NCI-H460 (cell line): Measurements from ENCODE around the gene SSR3. TPM values are rescaled to one million over a fixed set of nuclear protein-coding genes. Genes with fewer than 3 reads are reported as not detected.
"Not testable (repeated sequence)": the region's sequence is repeated elsewhere in the genome, so short reads cannot be mapped to it uniquely, and the experiment has no call there.

ENCODE experiments used
- DNase-seq: peaks from one replicate; pipeline ENCODE4 v3.0.0-alpha.2; 2016; ENCODE audit warnings: low read depth; ENCODE audit errors: extremely low read depth
- total RNA-seq: library from RNA; depleted of rRNA; stranded (reverse); fragments of >200 nt; shearing (Covaris generic); gene quantifications from 2 replicates; pipeline ENCODE4 v1.2.3, GENCODE V29; 2014

Gene SSR3
- total RNA-seq, 1 experiment from 2014 or later, result 276 TPM

DNA sequence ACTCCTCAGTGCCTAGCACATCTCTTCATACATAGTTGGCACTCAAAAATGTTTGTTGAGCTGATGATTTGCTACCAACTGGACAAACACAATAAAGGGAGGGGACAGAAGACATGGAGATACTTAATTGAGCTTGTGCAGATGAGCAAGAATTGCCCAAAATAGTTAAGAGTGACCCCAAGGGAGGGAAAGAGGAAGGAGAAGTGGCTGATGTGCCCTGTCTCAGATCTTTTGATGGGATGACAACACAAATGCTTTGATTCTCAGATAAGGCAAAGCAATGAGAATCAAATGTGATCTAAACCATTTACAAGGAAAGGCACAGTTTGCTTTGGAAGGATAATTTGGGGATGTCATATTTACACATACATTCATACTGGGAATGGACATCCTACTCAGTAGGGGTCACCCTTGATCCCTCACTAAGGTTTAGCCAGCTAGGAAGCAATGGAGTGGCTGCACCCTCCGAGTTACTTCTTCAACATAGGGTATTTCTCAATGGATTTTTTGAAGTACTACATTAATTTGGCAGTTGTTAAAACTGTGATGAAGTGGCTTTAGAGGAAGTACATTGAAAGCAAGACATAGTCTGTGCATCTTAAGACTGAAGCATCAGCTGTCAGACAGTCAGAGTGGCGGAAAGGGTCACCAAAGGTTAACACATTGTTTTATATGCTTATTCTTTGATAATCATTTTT, 21.9 kb upstream of the SSR3 start:
- no peak for DNase-seq

DNA sequence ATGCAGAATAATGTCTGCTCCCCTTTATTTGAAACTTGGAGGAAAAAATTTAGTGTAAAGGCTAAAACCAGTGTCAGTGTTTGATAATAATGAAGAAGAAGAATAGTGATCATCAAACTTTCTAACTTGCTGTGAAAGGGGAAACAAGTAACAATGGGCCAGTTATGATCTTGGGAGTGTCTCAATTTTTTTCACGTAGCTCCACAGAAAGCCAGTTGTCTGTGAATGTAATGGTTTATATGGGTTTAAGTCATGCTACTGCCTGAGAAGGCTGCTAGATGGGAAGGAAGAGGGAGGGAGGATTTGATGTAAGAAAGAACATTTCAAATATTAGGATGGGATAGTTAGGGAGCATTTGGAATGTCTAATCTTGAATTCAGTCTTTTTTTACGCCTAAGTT, 21.1 kb upstream of the SSR3 start:
- no peak for DNase-seq

DNA sequence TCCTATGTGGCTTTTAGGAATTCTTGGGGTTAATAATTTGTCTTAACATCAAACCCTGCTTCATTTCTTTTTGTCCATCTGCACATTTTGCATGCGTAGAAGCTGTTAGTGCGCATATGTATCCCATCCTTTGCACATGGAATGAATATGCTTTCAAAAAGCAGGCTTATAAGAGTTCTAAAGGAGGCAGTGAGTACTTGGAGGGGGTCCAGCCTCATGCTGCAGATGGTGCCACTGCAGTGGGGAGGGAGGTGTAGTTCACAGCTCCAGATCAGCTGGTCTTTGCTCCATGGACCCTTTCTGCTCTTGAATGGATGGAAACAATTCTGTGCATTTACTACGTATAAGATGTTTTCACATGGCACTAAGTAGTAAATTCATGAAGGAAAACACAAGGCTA, 20.7 kb upstream of the SSR3 start:
- DNase-seq, result no peak

DNA sequence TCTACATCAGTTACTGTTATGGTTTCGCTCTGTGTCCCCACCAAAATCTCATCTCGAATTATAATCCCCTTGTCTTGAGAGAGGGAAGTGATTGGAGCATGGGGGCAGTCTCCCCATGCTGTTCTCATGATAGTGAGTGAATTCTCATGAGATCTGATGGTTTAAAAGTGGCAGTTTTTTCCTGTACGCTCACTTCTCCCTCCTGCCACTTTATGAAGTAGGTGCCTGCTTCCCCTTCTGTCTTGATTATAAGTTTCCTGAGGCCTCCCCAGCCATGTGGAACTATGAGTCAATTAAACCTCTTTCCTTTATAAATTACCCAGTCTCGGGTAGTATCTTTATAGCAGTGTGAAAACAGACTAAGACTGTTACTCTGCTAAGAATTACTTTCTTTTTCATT, 15.0 kb upstream of the SSR3 start:
- DNase-seq, result not testable (repeated sequence)

DNA sequence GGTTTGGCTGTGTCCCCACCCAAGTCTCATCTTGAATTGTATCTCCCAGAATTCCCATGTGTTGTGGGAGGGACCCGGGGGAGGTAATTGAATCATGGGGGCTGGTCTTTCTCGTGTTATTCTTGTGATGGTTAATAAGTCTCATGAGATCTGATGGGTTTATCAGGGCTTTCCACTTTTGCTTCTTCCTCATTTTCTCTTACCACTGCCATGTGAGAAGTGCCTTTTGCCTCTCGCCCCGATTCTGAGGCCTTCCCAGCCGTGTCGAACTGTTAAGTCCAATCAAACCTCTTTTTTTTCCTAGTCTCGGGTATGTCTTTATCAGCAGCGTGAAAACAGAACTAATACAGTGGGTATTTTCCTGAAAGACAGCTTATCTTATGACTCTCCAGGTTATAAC, 14.1 kb upstream of the SSR3 start:
- DNase-seq, result not testable (repeated sequence)

DNA sequence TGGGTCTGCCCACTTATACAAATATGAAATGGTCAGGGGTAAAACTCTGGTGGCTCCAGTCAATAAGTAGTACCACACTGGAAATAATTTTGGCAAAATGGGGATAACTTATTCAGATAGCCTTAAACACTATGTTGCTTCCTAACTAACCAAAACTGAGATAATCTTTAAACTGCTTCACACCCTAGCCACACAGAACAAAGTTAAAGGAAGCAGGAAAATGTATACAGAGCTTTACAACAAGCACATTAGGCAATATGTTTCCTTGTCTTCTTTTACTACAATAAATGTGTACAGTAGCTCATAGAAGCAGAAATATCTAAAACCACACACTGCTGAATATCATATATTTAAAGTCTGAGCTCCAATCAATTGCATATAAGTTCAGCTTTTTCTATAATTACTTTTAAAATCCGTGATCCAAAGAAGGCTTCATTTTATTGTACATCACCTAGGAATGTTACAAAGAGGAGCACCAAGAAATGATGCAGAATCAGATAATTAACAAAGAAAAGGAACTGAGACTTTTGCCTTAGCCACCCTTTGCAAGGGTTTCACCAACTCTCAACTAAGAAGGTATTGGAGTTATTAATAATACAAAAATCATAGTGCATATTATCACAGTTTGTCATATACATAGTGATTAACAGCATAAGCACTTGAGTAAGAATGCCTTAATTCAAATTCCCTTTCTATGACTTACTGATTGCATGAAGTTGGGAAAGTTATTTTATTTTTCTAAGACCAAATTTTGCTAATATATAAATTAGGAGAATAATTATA, 9.2 kb upstream of the SSR3 start:
- DNase-seq, result no peak

DNA sequence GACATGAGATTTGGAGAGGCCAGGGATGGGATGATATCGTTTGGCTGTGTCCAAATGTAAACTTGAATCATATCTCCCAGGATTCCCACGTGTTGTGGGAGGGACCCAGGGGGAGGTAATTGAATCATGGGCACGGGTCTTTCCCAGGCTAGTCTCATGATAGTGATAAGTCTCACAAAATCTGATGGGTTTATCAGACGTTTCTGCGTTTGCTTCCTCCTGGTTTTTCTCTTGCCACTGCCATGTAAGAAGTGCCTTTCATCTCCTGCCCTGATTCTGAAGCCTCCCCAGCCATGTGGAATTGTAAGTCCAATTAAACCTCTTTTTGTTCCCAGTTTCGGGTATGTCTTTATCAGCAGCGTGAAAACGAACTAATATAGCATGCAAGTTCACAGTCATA, 7.6 kb upstream of the SSR3 start:
- DNase-seq, result not testable (repeated sequence)

DNA sequence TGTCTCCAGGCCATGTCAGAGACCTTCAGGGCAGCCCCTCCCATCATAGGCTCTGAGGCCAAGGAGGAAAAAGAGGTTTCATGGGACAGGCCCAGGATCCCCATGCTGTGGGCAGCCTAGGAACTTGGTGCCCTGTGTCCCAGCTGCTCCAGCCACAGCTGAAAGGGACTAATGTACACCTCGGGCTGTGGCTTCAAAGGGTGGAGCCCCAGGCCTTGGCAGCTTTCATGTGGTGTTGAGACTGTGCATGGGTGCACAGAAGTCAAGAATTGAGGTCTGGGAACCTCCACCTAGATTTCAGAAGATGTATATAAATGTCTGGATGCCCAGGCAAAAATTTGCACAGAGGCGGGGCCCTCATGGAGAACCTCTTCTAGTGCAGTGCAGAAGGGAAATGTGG, 6.6 kb upstream of the SSR3 start:
- no peak for DNase-seq

DNA sequence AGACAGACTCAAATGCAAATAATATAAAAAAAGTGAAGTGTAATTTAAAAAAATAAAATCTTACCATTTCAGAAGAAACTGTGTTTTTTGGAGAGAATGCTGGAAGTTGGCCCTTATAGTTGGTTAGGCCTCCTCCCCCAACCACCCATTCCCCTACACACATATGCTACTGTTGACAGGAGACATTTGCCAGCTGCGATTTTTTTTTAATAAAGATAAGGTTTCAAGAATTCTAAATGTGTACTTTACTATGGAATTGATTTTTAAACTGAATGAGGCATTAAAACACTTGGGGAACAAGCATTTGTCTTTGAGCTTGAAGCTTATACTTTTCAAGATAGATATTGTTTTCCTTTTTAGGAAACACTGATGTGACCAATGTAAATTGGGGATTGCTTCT, 4.4 kb upstream of the SSR3 start:
- no peak for DNase-seq

DNA sequence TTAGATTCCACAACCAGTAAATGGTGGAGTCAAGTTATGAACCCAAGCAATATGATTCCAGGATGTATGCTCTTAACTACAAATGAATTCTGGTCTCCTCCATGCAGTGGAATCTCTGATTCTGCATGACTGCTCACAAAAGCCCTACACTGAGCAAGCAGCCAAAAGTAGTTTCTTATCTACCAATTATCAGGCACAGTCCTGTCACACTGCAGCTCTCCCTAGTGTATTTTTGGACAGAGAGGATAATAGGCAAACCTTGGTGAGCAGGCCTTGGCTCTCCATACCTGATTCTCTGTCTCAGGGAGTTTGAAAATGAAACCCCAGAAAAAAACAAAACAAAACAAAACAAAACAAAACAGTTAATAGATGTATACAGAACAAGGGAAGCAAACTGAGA, 3.5 kb upstream of the SSR3 start:
- DNase-seq, result no peak

DNA sequence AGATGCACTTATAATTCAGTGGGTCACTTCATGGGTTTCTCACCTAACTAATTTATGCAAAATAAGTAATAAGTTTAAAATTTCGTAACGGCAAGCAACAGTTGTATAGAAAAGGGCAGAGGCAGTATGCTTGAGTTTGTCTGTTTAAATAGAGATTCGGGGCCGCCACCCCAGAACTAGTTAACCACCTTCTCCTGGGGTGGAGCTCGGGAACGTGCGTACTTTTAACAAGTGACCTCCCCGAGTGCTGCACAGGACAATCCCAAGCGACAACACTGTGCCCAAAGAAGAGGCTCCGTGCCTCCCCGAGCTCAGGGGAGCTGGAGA, 439 bp downstream of the SSR3 start:
- DNase-seq, result no peak

DNA sequence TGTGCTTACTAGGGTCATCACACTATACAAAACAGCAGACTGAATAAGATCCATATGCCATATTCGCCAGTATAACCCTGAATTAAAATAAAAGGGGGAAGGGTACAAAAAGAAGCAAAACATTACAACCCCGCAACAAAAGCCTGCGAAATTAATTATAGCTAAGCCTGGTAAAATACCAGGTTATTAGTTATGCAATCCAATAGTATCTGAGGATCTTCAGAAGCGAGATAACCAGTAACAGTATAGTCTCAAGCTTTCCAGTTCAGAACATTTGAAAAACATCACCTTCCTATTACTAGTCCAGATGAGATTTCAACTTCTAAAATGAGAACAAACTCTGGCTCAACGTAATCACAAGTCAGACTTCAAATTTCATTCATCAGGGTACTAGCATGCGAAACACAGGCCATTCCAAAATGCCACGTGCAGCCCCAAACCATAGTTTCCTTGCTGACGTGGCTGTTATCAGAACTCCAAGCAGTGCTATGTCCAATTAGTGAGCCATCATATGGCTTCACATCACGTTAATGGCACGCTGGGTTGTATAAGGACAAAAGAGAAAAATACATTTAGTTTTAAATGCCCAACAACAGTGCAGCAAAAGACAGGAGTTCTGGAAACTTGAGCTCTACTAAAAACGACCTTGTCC, 1.1 kb downstream of the SSR3 start:
- no peak for DNase-seq

DNA sequence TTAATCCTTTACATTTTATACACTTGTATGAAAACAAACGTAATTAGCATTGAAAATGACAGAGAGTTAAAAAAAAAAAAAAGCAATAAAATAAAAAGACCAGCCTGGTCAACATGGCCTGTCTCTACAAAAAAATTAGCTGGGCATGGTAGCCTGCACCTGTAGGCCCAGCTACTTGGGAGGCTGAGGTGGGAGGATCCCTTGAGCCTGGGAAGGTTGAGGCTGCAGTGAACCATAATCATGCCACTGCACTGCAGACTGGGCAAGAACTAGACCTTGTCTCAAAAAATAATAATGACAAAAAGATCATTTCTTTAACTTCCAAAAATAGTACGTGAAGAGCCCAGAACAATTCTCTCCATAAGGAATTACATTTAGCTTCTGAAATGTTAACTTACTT, 1.9 kb downstream of the SSR3 start:
- no peak for DNase-seq

DNA sequence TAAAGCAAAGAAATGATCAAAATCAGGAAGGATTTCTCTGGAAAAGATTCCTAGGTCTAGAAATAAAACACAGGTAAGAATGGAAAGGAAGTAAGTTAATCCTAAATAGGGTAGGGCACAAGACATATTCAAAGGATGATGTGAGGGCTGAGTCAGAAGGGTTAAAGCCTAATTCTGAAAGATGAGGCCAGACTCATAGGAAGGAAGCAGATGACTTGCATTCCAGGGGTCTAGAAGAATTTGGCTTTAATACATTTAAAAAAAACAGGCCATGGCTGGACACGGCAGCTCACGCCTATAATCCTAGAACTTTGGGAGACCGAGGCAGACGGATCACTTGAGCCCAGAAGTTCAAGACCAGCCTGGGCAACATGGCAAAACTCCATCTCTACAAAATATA, 3.2 kb downstream of the SSR3 start:
- DNase-seq, result no peak

DNA sequence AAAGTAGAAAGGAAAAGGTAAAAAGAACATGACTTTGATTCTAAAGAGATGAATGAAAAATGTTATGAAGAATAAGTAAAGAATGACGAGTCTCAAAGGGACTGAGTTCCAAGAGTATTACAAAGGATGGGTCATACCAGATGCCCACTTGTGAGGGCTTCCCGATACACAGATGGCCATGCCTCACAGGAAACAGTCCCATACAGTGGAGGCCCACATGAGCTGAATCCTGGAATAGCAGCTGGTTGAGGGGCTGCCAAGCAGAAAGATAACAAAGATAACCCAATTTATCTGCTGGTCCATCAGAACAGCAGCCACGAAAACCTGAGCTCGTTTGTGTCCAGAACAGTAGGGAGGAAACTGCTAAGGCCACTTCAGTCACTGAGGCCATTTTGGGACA, 3.7 kb downstream of the SSR3 start:
- DNase-seq, result no peak

DNA sequence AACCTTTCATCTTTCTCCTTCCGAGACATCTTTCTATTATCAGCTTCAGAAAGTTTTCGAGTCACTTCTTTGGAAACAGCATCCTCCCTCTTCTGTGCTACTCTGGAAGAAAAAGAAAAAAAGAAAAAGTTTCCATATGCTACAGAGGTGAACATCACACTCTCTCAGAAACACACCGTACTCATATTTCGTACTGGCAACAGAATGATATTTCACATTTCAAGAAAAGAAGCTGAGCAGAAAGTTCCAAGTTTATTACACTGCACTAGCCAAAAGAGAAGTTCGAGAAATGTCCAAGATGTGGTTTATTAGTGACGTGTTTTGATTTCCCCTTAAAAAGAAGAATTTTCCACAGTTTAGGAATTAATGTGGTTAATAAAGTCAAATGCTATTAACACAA, 6.0 kb downstream of the SSR3 start:
- DNase-seq, result no peak

DNA sequence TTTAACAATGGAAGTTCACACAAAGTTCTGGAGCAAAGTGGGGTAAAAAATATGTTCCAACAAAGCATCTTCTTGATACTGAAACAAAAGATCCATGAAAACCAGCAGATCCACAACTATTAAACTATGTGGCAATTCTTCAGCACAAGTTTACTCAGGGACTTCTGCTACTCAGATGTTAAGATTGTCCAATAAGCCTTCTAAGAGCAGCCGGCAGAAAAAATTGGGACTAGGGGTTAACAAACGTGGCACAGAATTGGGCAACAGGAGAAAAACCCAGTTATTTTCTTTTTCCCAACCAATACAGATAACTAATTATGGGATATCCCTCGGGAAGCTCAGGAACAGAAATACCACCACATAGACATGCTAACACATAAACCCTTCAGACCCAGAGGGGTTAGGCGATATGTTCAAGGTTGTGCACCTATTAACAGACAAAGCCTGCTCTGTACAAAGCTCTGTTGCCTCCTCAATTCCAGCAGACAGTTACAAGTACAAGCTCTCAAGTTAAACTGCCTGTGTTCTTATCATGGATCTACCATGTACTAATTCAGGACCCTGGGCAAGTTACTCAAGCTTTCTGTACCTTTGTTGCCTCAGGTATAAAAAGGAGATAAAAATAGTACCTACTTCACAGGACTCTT, 6.8 kb downstream of the SSR3 start:
- DNase-seq, result no peak

DNA sequence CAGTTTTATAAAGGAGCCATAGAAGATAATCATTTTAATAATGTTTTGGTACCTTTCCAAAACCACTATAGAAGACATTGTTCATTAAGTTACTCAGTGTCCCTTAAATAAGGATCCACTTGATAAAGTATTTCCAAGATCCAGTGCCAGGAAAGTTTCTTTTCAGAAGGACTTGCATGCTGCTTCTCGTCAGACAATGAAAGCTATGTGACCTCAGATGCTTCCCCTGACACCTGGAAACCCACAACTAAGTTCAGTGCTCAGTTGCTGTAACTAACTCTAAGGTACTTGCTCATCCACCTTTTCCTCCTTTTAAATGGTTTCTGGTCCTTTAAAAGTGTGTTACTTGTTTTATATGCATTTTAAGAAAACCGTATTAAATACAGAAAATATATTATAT, 7.3 kb downstream of the SSR3 start:
- no peak for DNase-seq

DNA sequence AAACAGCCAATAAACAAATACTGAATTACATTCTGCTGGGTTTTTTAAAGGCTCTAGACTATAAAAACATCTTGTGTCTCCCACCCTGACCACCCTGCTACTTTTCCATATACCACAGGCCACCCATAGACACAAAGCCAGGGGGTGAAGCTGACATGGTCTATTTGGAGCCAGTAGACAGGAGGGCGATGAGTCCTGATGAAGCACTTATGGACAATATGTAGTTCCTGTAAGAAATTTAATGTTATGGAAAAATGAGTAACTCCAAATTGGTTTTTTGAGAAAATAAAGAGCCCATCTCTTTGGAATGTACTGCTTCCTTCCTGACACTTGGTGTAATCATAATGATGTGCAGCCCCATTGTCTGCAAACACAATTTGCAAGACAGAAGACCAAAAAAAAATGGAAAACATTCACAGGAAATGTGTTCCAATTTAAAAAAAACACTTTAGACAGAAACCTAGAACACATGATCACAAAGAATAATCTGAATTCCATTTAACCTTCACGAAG, 11.8 kb downstream of the SSR3 start:
- DNase-seq, result no peak

DNA sequence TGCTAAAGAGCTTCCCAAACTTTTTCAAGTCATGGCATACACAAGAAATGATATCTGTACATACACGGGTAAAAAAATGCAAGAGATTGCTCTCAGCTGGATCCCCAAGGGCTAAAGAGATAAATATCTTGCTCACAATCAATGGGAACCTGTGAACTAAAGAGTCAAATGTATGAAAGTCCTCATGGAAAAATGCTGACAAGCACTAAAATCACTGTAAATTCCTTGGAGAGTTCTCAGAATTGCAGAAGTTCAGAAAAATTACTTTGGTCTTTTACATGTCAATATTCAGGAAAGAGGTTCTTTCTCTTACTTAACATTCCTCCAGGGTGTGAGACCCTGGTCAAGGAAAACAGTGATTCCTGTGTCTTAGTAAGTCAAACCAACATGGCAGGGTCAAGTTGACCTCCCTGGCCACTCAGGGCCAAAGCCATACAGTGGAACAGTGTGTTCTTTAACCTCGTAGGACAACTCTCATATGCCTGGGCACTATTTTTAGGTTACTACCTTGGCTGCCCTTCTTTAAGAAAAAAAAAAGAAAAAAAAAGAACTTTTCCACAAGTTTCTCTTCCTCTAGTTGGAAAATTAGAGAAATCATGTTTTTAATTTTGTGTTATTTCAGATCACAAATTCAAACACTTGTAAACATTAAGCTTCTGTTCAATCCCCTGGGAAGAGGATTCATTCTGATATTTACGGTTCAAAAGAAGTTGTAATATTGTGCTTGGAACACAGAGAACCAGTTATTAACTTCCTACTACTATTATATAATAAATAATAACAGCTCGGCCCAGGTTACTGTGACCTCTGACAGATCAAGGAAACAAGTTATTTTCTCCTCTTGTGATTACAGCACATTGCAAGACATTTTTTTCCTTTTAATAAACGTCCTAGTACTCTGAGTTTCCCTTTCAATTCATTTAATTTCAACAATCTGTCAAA, 12.5 kb downstream of the SSR3 start:
- DNase-seq, result no peak
